ENCODE results near the gene HUWE1.
A peak's percentile ranks its signal among the peaks of the same experiment; 100 is the strongest.

Gene HUWE1

GRCh38 chrX:53684415-53685192 is 1.9 kb downstream of the HUWE1 start:
- peak; percentile 22 for DNase-seq (ENCODE audit: low read depth)

DNA sequence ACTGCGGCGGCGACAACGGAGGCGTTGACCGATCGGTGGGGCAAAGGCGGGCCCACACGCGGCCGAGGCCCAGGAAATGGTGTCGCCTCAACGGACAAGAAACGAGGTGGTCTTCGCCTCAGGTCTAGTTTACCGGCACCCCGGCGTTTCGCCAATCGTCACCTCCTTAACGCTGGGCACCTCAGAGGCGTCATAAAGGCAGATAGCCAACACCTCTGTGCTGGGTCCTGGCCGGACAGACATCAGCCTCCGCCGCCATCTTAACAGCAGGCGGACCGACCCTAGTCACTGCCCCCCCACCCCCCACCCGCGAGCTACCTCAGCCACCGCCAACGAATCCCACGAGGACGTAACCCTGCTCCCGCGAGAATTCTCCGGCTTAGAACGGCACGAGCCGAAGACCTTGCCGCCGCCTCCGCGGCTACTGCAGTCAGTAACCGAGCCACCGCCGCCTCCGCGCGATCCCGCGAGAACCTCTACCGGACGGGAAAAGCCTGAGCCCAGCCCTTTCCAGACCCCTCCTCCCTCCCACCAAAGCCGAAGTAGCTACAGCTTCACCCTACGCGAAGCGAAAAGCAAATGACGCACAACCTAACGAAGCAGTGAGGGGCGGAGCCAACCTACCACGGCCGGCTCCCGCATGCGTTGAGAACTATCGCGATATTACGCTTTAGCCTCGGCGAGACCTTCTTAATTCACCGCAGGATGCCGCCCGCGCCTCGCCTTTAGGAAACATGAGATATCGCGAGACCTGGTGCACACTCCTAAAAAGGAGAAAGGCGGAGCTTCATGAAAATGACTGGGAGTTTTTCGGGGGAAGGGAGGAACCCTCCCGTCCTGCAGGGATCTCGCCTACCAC is 2.7 kb downstream of the HUWE1 start:
- DNase-seq (ENCODE audit: low read depth), result peak; percentile 98

GRCh38 chrX:53682885-53683555 is 3.5 kb downstream of the HUWE1 start:
- peak; percentile 72 for DNase-seq (ENCODE audit: low read depth)

- peak; percentile 26 for DNase-seq (ENCODE audit: low read depth)
These were observed 4.9 kb downstream of the HUWE1 start for GRCh38 chrX:53681661-53682060.

- DNase-seq (ENCODE audit: low read depth), result peak; percentile 41
These were observed 7.9 kb downstream of the HUWE1 start for GRCh38 chrX:53678667-53679066.

DNA sequence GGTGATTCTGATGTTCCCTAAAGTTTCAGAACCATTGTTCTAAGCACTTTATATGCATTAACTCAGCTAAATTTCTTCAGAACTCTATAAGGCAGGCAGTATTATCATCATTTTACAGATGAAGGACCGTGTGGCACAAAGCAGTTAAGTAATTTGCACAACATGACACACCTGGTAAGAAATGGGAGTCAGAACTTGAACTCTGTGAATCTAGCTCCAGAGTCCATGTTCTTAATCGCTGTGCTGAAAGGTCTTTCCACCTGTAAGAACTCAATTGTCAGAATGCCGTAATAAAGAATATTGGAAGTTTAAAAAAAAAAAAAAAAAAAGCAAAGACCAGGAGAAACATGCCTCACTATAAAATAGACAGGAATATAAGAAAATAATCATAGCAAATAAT is 9.2 kb downstream of the HUWE1 start:
- DNase-seq (ENCODE audit: low read depth), result no peak

DNA sequence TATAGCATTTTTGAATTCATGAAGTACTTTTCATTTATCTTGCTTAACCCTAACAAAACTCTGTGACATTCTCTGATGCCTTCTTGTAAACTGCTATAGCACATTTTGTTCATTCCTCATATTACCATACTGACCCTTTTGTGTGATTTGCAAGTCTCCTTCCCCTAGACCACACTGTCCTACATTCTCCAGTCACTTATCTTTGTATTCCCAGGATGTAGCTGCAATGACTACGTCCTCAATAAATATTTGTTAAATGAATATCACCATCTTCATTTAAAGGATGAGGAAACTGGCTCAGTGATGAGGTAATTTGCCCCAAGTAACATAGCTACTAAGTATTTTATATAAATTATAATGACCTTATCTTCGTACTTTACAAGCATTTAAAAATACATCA is 11.9 kb downstream of the HUWE1 start:
- no peak for DNase-seq (ENCODE audit: low read depth)

DNA sequence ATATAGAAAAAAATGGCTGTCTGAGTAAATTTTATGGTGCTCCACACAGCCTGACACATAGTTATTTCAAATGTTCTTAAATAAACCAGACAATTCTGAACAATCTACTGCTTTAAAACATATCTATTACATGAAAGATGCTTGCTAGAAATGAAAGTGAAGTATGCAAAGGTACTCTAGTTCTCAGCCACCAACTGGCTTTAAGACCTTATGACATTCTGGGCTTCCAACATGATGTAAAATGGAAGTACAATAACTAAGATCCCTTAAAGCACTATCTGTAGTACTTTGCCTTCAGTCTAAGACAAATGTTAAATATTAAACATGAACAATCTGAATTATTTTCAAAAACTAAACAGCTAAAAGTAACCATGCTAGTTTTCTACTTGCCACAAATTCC is 17.3 kb downstream of the HUWE1 start:
- DNase-seq (ENCODE audit: low read depth), result no peak

DNA sequence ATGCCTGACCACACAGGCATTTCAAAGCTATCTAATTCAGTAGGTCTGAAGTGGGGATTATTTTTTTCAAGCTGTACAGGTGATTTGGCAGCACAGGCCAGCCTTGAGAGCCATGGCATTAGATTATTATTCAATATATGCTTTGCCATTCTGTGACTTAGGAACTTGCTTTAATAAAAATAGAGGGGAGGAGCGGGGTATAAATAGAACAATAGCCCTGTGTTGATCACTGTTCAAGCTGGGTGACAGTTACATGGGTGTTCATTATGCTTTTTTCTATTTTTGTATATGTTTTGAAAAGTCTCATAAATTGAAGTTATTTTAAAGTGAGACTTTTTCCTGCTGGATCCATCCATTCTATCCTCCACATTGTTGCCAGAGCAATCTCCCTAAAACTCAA is 20.3 kb downstream of the HUWE1 start:
- DNase-seq (ENCODE audit: low read depth), result no peak

GRCh38 chrX:53660004-53660403 is 26.5 kb downstream of the HUWE1 start:
- no peak for DNase-seq (ENCODE audit: low read depth)

DNA sequence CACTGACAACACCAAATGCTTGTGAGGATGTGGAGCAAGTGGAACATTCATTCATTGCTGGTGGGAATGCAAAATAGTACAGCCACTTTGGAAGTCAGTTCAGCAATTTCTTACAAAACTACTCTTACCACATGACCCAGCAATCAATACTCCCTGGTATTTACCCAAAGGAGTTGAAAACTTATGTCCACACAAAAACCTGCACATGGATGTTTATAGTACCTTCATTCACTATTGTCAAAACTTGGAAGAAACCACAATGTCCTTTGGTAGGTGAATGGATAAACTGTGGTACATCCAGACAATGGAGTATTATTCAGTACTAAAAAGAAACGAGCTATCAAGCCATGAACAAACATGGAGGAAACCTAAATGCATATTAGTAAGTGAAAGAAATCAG is 27.5 kb downstream of the HUWE1 start:
- no peak for DNase-seq (ENCODE audit: low read depth)

- DNase-seq (ENCODE audit: low read depth), result no peak
These were observed 29.7 kb downstream of the HUWE1 start for GRCh38 chrX:53656845-53657244.

GRCh38 chrX:53654376-53654775 is 32.1 kb downstream of the HUWE1 start:
- no peak for DNase-seq (ENCODE audit: low read depth)

DNA sequence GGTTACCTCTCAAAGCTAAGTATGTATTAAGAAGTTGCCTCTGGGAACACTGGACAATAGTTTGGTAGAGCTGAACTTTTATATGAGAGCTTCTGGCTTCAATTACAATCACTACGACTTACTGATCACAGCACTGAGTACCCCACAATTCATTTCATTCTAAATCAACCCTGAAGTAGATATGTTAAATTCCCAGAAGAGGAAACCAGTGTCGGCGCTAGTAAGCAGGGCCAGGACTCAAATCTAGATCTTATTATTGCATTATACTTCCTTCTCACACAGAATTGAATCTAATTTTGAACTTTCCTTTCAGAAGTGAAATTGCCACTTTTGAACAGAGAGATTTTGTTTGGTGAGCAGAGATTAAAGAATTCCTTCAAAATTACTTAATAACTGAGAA is 41.8 kb downstream of the HUWE1 start:
- no peak for DNase-seq (ENCODE audit: low read depth)

DNA sequence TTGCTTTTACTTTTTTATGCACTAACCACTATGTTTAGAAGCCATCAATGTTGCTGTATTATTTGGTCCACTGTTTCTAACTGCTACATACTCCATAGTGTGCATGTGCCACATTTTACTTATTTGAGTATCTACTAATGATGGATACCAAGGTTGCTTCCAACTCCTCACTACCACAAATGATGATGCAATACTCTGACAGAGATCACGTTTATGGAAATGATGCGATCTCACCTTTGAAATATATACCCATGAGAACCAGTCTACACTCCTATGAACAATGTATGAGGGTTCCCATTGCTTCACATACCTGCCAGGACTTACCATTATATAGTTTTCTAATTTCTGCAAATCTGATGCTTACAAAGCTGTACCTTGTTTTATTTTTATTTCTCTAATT is 44.2 kb downstream of the HUWE1 start:
- DNase-seq (ENCODE audit: low read depth), result no peak

DNA sequence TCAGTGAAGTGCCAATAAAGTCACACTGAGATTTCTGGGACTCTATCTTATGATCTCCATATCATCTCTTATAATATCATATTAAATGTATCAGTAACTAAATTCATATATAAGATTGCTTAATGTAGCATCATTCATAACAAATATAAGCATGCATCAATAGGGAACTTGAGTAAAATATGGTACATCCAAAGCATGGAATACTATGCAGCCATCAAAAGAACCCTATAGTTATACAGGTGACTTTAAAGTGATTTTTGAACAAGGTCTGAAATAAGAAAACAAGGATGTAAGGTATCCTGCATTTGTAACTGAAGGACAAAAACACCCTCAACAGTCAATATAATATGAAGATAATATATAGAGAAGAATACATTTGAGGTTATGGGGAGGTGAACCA is 47.3 kb downstream of the HUWE1 start:
- DNase-seq (ENCODE audit: low read depth), result no peak

DNA sequence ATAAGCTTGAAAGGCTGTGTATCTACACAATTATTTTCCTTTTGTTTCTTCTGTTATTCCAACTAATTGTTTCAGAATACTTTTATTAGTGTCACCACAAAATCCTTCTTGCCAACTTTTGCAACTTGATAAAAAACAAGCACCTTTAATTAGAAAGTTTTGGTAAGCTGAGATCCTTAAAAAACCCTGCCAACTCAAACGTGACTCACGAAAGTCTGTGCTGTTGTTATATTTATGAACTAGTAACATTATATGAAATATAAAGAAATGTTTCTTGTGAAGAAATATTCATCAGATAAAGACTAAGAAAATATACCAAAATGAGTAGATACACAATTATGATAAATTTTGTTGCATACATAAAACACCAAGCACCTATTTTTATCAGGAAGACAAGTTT is 49.0 kb downstream of the HUWE1 start:
- no peak for DNase-seq (ENCODE audit: low read depth)

GRCh38 chrX:53631156-53631555 is 55.4 kb downstream of the HUWE1 start:
- DNase-seq (ENCODE audit: low read depth), result peak; percentile 25

DNA sequence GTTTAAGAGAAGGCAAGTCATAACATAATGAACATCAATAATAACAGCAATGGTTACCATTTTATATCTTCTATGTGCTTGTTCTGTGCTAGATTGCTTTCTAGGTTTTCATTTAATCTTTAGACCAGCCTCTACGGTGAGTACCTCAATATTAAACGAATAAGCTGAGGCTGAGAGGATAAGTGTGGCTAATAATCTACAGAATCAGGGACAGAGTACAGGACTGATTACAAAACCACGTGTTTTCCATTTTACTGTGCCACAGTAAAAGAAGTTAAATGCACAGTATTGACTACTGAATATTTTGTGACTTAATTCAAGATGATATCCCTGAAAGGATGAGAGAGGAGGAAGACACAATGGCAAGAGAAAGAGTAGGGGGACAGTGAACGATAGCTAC is 56.3 kb downstream of the HUWE1 start:
- no peak for DNase-seq (ENCODE audit: low read depth)

- DNase-seq (ENCODE audit: low read depth), result no peak
These were observed 64.1 kb downstream of the HUWE1 start for GRCh38 chrX:53622431-53622830.

- DNase-seq (ENCODE audit: low read depth), result no peak
These were observed 65.0 kb downstream of the HUWE1 start for GRCh38 chrX:53621418-53621986.

DNA sequence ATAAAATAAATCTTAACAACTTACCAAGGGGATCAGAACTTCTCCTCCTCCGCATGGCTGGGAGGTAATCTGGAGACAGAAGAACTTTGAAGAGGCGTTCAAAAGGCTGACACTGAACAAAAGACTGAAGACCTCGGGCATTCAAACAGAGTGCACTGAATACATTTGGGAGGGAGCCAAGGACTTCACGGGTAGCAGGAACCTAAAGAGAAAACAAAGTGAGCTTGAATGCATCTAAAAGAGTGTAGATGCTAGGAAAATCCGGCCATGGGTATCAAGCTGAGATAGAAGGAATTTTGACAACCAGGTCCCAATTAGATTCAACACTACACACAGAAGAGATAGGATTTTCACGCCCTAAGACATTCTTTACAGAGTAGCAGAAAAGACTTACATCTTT is 69.6 kb downstream of the HUWE1 start:
- no peak for DNase-seq (ENCODE audit: low read depth)

DNA sequence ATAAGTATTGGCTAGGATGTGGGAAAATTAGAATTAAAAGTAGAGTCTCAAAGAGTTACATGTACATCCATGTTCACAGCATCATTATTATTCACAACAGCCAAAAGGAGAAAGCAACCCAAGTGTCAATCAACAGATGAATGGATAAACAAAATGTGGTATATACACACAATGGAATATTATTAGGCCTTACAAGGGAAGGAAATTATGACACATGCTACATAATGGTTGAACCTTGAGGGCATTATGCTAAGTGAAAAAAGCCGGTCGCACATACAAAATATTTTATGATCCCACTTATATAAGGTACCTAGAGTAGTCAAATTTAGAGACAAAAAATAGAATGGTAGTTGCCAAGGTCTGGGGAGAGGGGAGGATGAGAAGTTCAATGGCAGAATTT is 80.1 kb downstream of the HUWE1 start:
- DNase-seq (ENCODE audit: low read depth), result no peak

All from ELR (cell line).